ENCODE measurements around the gene GPT2.
"Not testable (repeated sequence)": the region's sequence is repeated elsewhere in the genome, so short reads cannot be mapped to it uniquely, and the experiment has no call there.

The GPT2 gene

DNA sequence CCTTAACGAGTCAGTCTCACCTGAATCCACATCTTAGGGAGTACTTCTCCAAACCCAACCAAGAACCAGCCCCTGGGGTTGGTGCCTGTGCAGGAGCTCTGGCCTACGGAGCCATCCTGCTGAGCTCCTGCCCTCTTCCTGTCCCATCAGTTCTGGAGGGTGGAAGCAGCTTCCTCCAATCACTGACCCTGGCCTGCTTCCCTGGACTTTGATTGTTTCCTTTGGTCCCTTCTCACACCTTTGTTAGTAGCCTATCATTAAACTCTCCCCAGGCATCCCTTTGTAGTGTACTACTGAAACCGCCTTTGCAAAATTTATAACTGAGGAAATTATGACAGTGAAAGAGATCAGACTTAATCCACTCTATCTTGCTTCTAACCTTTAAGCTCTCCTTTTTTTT lies 32.0 kb upstream of the GPT2 start:
- H3K4me1 ChIP-seq (ENCODE audit: control insufficient read depth, low read depth, low read length): peaks cover 6% of the 10 kb centered on the region
- no peak overlapping the region for H3K4me3 ChIP-seq (ENCODE audit: low read length)
- no peaks in the 10 kb centered on the region for H3K36me3 ChIP-seq (ENCODE audit: control insufficient read depth, low read depth, low read length)
- H3K9ac ChIP-seq (ENCODE audit: low read length): no peak overlapping the region
- no peaks in the 10 kb centered on the region for H3K9me3 ChIP-seq (ENCODE audit: control insufficient read depth, low read depth, low read length)
- no peak overlapping the region for H3K27ac ChIP-seq (ENCODE audit: low read length)
- no peaks in the 10 kb centered on the region for H3K27me3 ChIP-seq (ENCODE audit: control insufficient read depth, insufficient read depth, low read length)

DNA sequence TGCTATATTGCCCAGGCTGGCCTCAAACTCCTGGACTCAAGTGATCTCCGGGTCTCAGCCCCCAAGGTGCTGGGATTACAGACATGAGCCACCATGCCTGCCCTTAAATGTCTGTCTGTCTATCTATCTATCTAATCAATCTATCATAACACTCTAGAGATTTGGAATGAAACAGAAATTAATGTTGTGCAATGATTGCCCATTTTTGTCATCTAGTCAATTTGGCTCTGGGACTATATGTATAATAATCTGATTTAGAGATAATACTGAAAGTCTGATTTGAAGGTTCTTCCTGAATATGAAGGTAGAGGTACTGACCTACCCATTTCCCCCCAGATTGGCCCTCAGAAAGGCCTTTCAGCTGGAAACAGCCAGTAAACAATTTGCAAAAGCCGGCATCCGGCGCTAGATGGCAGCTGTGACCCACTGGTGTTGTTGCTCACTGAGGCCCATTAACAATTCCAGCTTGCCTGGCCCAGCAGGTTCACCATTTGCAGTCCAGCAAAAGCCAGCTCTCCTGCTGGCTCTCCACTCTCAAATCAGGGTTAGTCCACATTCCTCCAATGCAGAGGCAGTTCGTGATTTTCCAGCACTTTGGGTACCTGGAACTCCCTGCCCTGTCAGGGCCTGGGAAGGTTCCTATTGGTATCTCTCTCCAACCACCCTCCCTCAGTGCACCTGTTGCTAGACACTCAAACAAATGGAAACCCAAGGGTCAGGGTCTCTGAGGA lies 30.3 kb upstream of the GPT2 start:
- no peaks in the 10 kb centered on the region for H3K27me3 ChIP-seq (ENCODE audit: control insufficient read depth, insufficient read depth, low read length)
- H3K4me1 ChIP-seq (ENCODE audit: control insufficient read depth, low read depth, low read length): peaks cover 6% of the 10 kb centered on the region
- H3K27ac ChIP-seq (ENCODE audit: low read length): no peak overlapping the region
- H3K4me3 ChIP-seq (ENCODE audit: low read length): no peak overlapping the region
- no peak overlapping the region for H3K9ac ChIP-seq (ENCODE audit: low read length)
- no peaks in the 10 kb centered on the region for H3K36me3 ChIP-seq (ENCODE audit: control insufficient read depth, low read depth, low read length)
- H3K9me3 ChIP-seq (ENCODE audit: control insufficient read depth, low read depth, low read length): no peaks in the 10 kb centered on the region

DNA sequence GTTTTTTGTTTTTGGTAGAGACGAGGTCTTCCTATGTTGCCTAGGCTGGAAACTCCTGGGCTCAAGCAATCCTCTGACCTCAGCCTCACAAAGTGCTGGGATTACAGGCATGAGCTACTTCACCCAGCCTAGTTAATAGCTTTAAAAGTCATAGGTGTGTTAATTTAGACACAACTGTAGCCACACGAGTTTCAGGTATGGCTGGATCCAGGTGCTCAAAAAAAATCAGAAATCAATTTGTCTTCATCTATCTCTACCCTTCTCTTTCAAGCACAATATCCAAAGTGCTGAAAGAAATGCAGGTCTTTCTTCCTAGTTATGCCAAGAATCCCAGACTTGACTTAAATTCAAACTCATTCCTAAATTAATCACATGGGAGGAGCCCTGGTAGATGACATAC lies 29.3 kb upstream of the GPT2 start:
- peaks cover 3% of the 10 kb centered on the region for H3K4me1 ChIP-seq (ENCODE audit: control insufficient read depth, low read depth, low read length)
- no peaks in the 10 kb centered on the region for H3K9me3 ChIP-seq (ENCODE audit: control insufficient read depth, low read depth, low read length)
- H3K27ac ChIP-seq (ENCODE audit: low read length): no peak overlapping the region
- H3K36me3 ChIP-seq (ENCODE audit: control insufficient read depth, low read depth, low read length): no peaks in the 10 kb centered on the region
- no peaks in the 10 kb centered on the region for H3K27me3 ChIP-seq (ENCODE audit: control insufficient read depth, insufficient read depth, low read length)
- H3K9ac ChIP-seq (ENCODE audit: low read length): no peak overlapping the region
- H3K4me3 ChIP-seq (ENCODE audit: low read length): no peak overlapping the region

DNA sequence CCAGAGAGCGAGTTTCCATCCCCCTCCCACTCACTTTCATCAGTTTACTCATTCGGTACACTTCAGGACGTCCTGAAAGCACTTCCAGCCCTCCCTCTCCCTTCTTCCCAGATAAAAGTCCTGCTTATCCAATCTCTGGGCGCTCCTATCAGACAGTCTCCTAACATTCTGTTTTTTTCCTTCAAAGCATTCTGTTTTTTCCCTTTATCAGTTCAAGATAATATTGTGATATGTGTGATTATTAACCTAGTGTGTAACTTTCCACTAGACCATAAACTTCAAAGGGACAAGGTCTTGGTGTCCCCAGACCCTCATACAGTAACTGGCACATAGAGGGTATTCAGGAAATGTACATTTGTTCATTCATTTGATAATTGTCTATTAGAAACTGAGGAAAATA lies 28.8 kb upstream of the GPT2 start:
- Histone ChIP-seq H3K9me3 (ENCODE audit: control insufficient read depth, low read depth, low read length) (no peaks in the 10 kb centered on the region), H3K4me3 (ENCODE audit: low read length) (no peak overlapping the region), H3K36me3 (ENCODE audit: control insufficient read depth, low read depth, low read length) (no peaks in the 10 kb centered on the region), H3K4me1 (ENCODE audit: control insufficient read depth, low read depth, low read length) (peaks cover 3% of the 10 kb centered on the region), H3K9ac (ENCODE audit: low read length) (no peak overlapping the region), H3K27me3 (ENCODE audit: control insufficient read depth, insufficient read depth, low read length) (no peaks in the 10 kb centered on the region), H3K27ac (ENCODE audit: low read length) (no peak overlapping the region)

DNA sequence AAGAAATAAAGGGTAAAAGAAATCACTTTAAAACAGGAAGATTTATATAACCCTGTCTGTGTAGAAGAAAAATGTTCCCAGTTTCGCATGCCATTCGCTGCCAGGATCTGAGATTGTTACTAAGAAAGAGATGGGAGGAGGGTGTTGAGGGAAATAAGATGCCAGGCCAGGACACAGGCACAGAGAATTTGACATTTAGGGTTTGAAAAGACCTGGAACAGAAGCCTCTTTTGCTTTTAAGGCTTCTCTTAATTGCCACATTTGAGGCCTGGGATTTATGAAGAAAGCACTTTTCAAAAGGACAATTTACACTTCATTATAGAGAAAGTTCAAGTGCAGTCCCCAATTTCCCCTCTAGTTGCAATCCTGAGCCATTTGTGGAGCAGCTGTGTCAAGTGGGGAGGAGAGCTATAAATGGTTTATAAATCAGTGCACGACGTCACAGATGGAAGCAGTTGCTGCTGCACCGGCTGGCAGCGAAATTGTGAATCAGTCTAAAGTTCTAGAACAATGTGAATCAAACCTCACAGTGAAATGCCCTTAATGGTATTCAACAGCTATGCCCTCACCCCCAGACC lies 26.7 kb upstream of the GPT2 start:
- H3K27ac ChIP-seq (ENCODE audit: low read length): no peak overlapping the region
- no peaks in the 10 kb centered on the region for H3K9me3 ChIP-seq (ENCODE audit: control insufficient read depth, low read depth, low read length)
- no peak overlapping the region for H3K4me3 ChIP-seq (ENCODE audit: low read length)
- no peaks in the 10 kb centered on the region for H3K36me3 ChIP-seq (ENCODE audit: control insufficient read depth, low read depth, low read length)
- peaks cover 3% of the 10 kb centered on the region for H3K4me1 ChIP-seq (ENCODE audit: control insufficient read depth, low read depth, low read length)
- no peaks in the 10 kb centered on the region for H3K27me3 ChIP-seq (ENCODE audit: control insufficient read depth, insufficient read depth, low read length)
- no peak overlapping the region for H3K9ac ChIP-seq (ENCODE audit: low read length)

DNA sequence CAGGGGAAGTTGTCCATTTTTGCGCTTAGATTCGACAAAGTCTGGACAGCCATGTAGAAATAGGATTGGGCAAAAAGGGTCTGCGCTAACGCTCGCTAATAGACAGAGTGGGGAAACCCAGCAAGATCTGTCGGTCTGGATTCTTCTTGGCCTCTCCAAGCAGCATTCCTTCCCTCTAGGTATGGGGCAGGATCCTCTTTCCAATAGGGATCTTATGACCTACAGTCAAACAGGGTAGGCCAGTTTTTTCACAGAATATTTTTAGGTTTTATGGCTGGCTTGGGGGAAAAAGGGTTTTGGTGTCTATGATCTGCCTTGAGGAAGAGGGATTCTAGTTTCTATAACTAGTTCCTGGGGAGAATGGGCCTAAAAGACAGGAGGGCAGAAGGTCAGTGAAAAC lies 26.0 kb upstream of the GPT2 start:
- Histone ChIP-seq H3K4me1 (ENCODE audit: control insufficient read depth, low read depth, low read length) (peaks cover 3% of the 10 kb centered on the region), H3K9me3 (ENCODE audit: control insufficient read depth, low read depth, low read length) (no peaks in the 10 kb centered on the region), H3K4me3 (ENCODE audit: low read length) (no peak overlapping the region), H3K9ac (ENCODE audit: low read length) (no peak overlapping the region), H3K36me3 (ENCODE audit: control insufficient read depth, low read depth, low read length) (no peaks in the 10 kb centered on the region), H3K27ac (ENCODE audit: low read length) (no peak overlapping the region), H3K27me3 (ENCODE audit: control insufficient read depth, insufficient read depth, low read length) (no peaks in the 10 kb centered on the region)

DNA sequence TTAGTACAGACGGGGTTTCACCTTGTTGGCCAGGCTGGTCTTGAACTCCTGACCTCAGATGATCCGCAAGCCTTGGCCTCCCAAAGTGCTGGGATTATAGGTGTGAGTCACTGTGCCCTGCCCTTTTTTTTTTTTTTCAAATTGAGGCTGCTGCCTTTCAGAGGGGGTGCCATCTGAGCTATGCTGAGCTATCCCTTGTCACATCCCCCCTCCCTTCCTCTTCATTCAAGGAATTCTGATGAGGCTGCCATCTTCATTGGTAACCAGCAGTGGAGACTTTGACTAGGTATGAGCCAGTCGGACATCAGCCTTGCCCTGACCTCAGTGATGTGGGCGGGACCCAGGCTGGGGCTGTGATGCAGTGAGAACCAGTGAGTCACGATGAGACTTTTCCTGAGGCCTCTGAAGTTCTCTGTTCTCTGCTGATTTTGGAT lies 24.4 kb upstream of the GPT2 start:
- Histone ChIP-seq H3K9ac (ENCODE audit: low read length) (no peak overlapping the region), H3K4me1 (ENCODE audit: control insufficient read depth, low read depth, low read length) (no peaks in the 10 kb centered on the region), H3K27ac (ENCODE audit: low read length) (no peak overlapping the region), H3K9me3 (ENCODE audit: control insufficient read depth, low read depth, low read length) (no peaks in the 10 kb centered on the region), H3K36me3 (ENCODE audit: control insufficient read depth, low read depth, low read length) (no peaks in the 10 kb centered on the region), H3K27me3 (ENCODE audit: control insufficient read depth, insufficient read depth, low read length) (no peaks in the 10 kb centered on the region), H3K4me3 (ENCODE audit: low read length) (no peak overlapping the region)

DNA sequence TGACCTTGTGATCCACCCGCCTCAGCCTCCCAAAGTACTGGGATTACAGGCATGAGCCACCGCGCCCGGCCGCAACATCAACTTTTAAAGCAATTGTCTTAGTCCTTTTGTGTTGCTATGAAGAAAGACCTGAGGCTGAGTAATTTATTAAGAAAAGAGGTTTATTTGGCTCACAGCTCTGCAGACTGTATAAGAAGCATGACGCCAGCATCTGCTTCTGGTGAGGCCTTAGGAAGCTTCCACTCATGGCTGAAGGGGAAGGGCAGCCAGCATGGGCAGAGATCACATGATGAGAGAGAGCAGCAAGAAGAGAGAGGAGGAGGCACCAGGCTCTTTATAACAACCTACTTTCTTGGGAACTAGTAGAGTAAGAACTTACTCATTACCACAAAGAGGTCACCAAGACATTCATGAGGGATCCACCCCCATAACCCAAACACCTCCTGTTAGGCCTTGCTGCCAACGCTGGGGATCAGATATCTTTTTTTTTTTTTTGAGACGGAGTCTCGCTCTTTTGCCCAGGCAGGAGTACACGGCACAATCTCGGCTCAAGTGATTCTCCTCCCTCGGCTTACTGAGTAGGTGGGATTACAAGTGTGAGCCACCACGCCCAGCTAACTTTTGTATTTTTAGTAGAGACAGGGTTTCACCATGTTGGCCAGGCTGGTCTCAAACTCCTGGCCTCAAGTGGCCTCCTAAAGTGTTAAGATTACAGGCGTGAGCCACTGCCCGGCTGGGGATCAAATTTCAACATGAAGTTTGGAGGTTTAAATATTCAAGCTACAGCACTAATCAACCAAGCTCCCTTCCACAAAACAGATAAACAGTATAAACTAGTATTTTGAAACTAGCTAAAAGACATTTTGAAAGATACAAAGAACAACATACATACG lies 21.4 kb upstream of the GPT2 start:
- no peak overlapping the region for H3K27ac ChIP-seq (ENCODE audit: low read length)
- H3K4me1 ChIP-seq (ENCODE audit: control insufficient read depth, low read depth, low read length): no peaks in the 10 kb centered on the region
- H3K9me3 ChIP-seq (ENCODE audit: control insufficient read depth, low read depth, low read length): no peaks in the 10 kb centered on the region
- no peaks in the 10 kb centered on the region for H3K36me3 ChIP-seq (ENCODE audit: control insufficient read depth, low read depth, low read length)
- no peak overlapping the region for H3K9ac ChIP-seq (ENCODE audit: low read length)
- no peaks in the 10 kb centered on the region for H3K27me3 ChIP-seq (ENCODE audit: control insufficient read depth, insufficient read depth, low read length)
- H3K4me3 ChIP-seq (ENCODE audit: low read length): no peak overlapping the region

DNA sequence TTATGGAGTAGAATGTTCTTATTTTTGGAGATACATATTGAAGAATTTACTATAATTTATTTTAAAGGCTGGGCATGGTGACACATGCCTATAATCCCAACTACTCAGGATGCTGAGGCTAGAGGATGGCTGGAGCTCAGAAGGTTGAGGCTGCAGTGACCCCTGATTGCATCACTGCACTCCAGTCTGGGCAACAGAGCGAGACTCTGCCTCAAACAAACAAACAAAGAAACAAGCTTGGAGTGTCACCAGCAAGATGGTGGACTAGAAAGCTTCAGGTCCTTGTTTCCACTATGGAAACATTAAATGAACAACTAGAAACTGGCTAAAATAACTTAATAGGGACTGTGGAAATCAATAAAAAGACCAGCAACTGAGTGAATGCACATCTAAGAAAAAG lies 17.9 kb upstream of the GPT2 start:
- no peaks in the 10 kb centered on the region for H3K9me3 ChIP-seq (ENCODE audit: control insufficient read depth, low read depth, low read length)
- H3K36me3 ChIP-seq (ENCODE audit: control insufficient read depth, low read depth, low read length): no peaks in the 10 kb centered on the region
- no peak overlapping the region for H3K27ac ChIP-seq (ENCODE audit: low read length)
- H3K4me3 ChIP-seq (ENCODE audit: low read length): no peak overlapping the region
- no peak overlapping the region for H3K9ac ChIP-seq (ENCODE audit: low read length)
- no peaks in the 10 kb centered on the region for H3K27me3 ChIP-seq (ENCODE audit: control insufficient read depth, insufficient read depth, low read length)
- H3K4me1 ChIP-seq (ENCODE audit: control insufficient read depth, low read depth, low read length): no peaks in the 10 kb centered on the region

DNA sequence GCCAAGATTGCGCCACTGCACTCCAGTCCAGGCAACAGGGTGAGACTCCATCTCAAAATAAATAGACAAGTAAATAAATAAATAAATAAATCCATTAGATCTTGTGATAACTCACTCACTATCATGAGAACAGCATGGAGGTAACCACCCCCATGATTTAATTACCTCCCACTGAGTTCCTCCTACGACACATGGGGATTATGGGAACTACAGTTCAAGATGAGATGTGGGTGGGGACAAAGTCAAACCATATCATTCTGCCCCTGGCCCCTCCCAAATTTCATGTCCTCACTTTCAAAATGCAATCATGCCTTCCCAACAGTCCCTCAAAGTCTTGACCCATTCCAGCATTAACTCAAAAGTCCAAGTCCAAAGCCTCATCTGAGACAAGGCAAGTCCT lies 16.7 kb upstream of the GPT2 start:
- not testable (repeated sequence) for H3K9me3 ChIP-seq (ENCODE audit: control insufficient read depth, low read depth, low read length); H3K36me3 ChIP-seq (ENCODE audit: control insufficient read depth, low read depth, low read length); H3K4me3 ChIP-seq (ENCODE audit: low read length); H3K27me3 ChIP-seq (ENCODE audit: control insufficient read depth, insufficient read depth, low read length); H3K4me1 ChIP-seq (ENCODE audit: control insufficient read depth, low read depth, low read length); H3K9ac ChIP-seq (ENCODE audit: low read length); H3K27ac ChIP-seq (ENCODE audit: low read length)

DNA sequence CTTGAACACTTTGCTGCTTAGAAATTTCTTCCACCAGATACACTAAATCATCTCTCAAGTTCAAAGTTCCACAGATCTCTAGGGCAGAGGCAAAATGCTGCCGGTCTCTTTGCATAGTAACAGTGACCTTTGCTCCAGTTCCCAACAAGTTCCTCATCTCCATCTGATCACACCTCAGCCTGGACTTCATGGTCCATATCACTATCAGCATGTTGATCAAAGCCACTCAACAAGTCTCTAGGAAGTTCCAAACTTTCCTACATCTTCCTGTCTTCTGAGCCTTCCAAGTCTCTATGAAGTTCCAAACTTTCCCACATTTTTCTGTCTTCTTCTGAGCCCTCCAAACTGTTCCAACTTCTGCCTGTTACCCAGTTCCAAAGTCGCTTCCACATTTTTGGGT lies 15.3 kb upstream of the GPT2 start:
- not testable (repeated sequence) for H3K36me3 ChIP-seq (ENCODE audit: control insufficient read depth, low read depth, low read length); H3K27me3 ChIP-seq (ENCODE audit: control insufficient read depth, insufficient read depth, low read length); H3K9me3 ChIP-seq (ENCODE audit: control insufficient read depth, low read depth, low read length); H3K4me1 ChIP-seq (ENCODE audit: control insufficient read depth, low read depth, low read length); H3K9ac ChIP-seq (ENCODE audit: low read length); H3K4me3 ChIP-seq (ENCODE audit: low read length); H3K27ac ChIP-seq (ENCODE audit: low read length)

Data from iPS-18a (cell line).